Fibroblast of villous mesenchyme (primary cell): ENCODE results near the gene CTNNA3. TPM values are rescaled to one million over a fixed set of nuclear protein-coding genes. Genes with fewer than 3 reads are reported as not detected.

ENCODE experiments used
- DNase-seq: peaks from one replicate; pipeline ENCODE4 v3.0.0-alpha.2; 2010; ENCODE audit warnings: low read depth
- H3K4me3 ChIP-seq: 2 replicates; pipeline ENCODE4 v1.5.1; 2011; ENCODE audit warnings: low read depth, mild to moderate bottlenecking, low read length
- CTCF ChIP-seq: IDR thresholded peaks from 2 replicates; pipeline ENCODE4 v1.5.1; 2012; ENCODE audit warnings: low read depth, mild to moderate bottlenecking, low read length; ENCODE audit not compliant: insufficient read depth
- total RNA-seq: library from RNA; depleted of rRNA; stranded (reverse); fragments of >200 nt; gene quantifications from 2 replicates; pipeline ENCODE4 v1.2.3, GENCODE V29; 2012

CTNNA3 gene
- total RNA-seq, 1 donor: not detected

GRCh38 chr10:66257801-66258200 lies 1438.2 kb downstream of the CTNNA3 start:
- no peak for TF ChIP-seq CTCF
- no peak overlapping the region for H3K4me3 ChIP-seq
- no peak for DNase-seq

- no peak for TF ChIP-seq CTCF
- no peak for DNase-seq
- no peak overlapping the region for H3K4me3 ChIP-seq
These were observed 1443.0 kb downstream of the CTNNA3 start for GRCh38 chr10:66252986-66253385.

GRCh38 chr10:66246177-66246576 lies 1449.8 kb downstream of the CTNNA3 start:
- no peak overlapping the region for H3K4me3 ChIP-seq
- no peak for DNase-seq
- TF ChIP-seq CTCF: no peak

GRCh38 chr10:66244953-66245352 lies 1451.0 kb downstream of the CTNNA3 start:
- no peak for DNase-seq
- no peak for TF ChIP-seq CTCF
- no peak overlapping the region for H3K4me3 ChIP-seq

- no peak for TF ChIP-seq CTCF
- no peak for DNase-seq
- H3K4me3 ChIP-seq: no peak overlapping the region
These were observed 1453.1 kb downstream of the CTNNA3 start for GRCh38 chr10:66242885-66243284.

- TF ChIP-seq CTCF: no peak
- DNase-seq: no peak
- H3K4me3 ChIP-seq: no peak overlapping the region
These were observed 1456.9 kb downstream of the CTNNA3 start for GRCh38 chr10:66239062-66239461.

GRCh38 chr10:66238343-66238742 lies 1457.7 kb downstream of the CTNNA3 start:
- no peak overlapping the region for H3K4me3 ChIP-seq
- TF ChIP-seq CTCF: no peak
- no peak for DNase-seq
